HT-29 (cell line): ENCODE data around the gene DNPEP. TPM values are rescaled to one million over a fixed set of nuclear protein-coding genes. Genes with fewer than 3 reads are reported as not detected.
"Not testable (repeated sequence)": the region's sequence is repeated elsewhere in the genome, so short reads cannot be mapped to it uniquely, and the experiment has no call there.

ENCODE experiments used
- DNase-seq: peaks from one replicate; pipeline ENCODE4 v3.0.0-alpha.2; 2015; ENCODE audit warnings: low spot score
- total RNA-seq: library from RNA; depleted of rRNA; stranded (reverse); fragments of >200 nt; shearing (Covaris generic); gene quantifications from 2 replicates; pipeline ENCODE4 v1.2.3, GENCODE V29; 2014

Gene DNPEP
- total RNA-seq, 1 experiment from 2014 or later = 158 TPM

- DNase-seq = no peak
Observed at GRCh38 chr2:219401606-219402005, 13.9 kb upstream of the DNPEP start.

- DNase-seq = no peak
Observed at GRCh38 chr2:219400562-219400961, 12.8 kb upstream of the DNPEP start.

GRCh38 chr2:219399716-219400478 lies 12.2 kb upstream of the DNPEP start:
- DNase-seq = peak; percentile 18

GRCh38 chr2:219398721-219399363 lies 11.1 kb upstream of the DNPEP start:
- peak; percentile 69 for DNase-seq

DNA sequence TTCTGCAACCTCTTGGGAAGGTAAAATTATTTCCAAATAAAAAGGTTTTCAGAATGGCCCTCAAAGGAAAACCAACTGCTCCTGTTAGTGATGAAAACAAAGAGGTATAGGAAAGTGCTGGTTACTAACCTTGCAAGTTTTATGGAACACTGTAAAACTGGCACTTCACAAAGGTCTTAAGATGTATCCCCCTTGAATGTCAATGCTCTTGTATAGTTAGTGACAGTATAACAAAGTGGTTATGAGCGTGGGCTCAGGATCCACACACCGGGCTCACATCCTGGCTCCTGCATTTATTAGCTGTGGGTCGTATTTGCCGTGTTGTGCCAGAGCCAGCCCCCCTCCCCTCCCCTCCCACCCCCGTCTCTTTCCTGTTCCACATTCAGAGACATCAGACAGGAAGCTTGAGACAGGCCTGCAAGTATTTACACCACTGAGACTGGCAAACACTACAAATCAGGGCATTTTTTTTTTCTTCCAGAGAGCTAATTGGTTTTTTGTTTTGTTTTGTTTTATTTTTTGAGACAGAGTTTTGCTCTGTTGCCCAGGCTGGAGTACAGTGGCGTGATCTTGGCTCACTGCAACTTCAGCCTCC lies 9.2 kb upstream of the DNPEP start:
- DNase-seq = no peak

DNA sequence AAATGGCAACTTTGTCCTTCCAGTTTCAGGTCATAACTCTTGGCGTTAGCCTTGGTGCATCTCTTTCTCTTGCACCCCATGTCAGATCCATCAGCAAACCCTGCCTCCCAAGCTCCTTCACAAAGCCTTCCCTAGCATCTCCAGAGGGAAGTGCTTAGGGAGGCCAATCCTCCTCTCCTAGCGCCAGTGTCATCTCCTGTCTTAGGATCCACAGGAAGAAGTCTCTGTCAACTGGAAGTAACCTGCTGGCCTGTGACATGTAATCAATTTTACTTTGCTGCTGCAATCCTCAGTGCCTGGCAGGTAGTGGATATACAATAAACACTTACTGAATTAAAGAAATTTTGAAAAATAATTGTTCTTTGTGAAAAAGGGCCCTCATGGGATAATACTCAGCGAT lies 7.9 kb upstream of the DNPEP start:
- DNase-seq = no peak

GRCh38 chr2:219395056-219395455 lies 7.3 kb upstream of the DNPEP start:
- not testable (repeated sequence) for DNase-seq

DNA sequence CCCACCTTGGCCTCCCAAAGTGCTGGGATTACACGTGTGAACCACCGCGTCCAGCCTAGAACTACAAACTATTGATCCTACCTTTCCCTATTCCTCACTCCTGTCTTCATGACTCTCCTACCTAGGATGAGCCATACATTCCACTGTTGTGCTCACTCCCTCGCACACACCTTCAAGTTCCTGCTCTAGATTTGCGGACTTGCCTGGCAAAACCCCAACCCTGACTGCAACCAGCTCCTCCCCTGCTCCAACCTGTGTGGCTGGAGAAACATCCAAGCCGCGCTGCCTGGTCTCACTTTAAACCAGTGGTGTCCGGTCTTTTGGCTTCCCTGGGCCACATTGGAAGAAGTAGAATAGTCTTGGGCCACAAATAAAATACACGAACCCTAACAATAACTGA lies 5.0 kb upstream of the DNPEP start:
- no peak for DNase-seq

GRCh38 chr2:219388907-219389156 lies 1.1 kb upstream of the DNPEP start:
- DNase-seq = no peak

DNA sequence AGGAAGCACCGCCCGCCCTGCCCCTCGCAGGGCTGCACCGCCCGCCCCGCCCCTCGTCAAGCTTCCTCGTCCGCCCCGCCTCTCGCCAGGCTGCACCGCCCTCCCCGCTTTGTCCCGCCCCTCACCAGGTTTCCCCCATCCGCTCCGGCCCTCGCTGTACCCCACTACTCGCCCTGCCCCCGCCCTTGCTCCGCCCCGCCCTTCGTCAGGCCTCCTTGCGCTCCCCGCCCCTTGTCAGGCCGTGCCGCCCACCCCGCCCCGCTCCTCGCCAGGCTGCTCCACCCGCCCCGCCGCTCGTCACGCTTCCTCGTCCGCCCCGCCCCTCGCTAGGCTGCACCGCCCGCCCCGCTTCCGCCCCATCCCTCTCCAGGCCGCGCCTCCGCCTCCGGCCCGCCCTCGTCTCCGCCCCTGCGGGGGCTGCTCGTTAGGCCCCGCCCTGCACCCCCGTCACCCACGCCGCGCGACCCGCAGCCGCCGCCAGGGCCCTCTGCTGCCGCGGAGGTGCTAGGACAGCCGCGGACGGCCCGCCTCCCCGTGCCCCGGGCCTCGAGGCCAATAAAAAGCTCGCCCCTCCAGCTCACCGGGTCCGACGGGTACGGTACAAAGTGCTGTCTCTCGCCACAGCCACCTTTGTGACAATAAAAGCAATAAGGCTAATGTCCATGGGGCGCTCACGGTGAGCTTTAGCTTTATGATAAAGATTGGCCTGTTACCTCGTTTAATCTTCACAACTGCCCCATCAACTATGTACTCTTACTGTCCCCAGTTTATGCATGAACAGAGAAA lies 602 bp upstream of the DNPEP start:
- peak; percentile 93 for DNase-seq

DNA sequence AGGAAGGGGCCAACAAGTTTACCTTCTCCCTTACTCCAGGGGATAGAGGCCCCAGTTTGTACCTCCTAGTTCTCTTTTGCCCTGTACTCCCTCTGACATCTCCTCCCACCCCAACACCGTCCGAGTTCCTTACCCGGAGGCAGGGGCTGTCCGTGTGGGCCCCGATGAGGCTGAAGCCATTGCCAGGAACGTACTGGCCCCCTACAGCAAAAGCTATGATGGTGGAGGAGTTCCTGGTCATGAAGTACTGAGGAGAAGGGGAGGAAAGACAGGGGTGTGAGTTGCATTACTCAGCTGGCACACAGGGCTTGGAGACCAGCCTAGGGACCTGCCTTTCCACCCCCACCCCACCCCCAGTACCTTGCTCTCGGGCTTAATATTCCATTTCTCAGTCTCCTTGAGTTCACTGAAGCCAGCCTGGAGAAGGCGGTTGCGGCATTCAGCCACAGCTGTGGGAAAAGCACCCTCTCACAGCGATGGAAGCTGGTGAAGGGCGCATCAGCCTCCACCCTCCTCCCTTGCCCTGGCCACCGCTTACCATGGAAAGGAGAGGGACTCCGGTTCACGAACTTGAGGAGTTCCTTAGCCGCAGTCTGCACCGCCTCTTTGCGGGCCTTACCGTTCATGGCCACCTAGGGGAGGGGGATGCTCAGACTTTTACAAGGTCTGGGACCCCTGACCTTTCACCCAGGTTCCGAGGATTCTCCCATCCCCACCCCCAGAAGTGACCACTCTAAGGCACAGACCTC lies 1.0 kb downstream of the DNPEP start:
- DNase-seq = no peak

- no peak for DNase-seq
Observed at GRCh38 chr2:219385958-219386520, 1.7 kb downstream of the DNPEP start.

DNA sequence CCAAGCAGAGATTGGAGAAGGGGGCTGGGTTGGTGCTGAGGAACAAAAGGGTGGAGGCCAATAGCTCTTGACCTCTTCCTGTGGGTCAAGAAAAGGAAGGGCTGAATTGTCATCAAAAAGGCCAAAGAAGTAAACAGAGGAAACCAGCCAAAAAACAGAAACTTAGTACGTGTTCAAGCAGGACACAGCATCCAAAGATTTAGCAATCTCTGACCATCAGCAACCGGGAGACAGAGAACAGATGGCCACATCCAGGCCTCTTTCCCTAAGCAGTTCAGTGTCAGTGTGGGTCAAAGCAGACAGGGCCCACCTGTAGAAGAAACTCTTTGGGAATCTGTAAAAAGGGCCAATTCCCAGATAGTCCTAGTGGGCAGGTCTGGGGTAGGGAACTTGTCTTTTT lies 2.9 kb downstream of the DNPEP start:
- no peak for DNase-seq

- no peak for DNase-seq
Observed at GRCh38 chr2:219384083-219384713, 3.5 kb downstream of the DNPEP start.

DNA sequence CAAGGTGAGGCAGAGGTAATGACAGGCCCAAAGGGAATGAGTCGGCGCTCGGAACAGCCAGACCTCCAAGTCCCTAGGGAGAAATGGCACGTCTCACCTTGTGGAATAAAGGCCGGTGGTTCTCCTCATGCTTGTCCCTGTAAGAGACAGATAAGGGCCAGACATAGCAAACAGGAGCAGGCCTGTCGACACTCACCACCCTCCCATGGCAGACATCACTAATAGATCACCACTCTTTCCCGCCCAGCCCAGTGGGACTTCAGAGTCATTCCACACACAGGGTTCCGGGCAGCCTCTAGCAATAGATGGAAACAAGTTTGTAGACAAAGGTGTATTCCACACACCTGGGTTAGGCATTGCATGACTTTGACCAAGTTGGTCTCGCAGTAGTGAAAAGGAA lies 6.3 kb downstream of the DNPEP start:
- no peak for DNase-seq

DNA sequence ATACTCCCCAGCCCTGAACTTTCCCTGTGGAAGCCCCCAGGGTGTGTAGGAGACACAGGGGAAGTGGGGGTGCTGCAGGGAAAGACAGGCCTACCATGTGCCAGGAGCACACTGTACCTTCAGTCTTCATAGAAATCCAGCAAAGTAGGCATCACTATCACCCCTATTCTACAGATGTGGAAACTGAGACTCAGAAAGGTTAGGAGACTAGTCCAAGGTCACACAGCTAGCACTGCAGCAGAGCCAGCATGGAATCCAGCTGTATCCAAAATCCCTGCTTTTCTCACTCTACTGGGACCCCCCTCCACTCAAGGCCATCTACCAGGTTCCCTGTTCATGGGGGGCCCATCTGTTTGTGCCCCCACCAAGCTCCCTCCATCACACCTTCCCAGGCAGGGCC lies 6.8 kb downstream of the DNPEP start:
- no peak for DNase-seq

- no peak for DNase-seq
Observed at GRCh38 chr2:219378163-219378851, 9.4 kb downstream of the DNPEP start.

- DNase-seq = peak; percentile 16
Observed at GRCh38 chr2:219369447-219369861, 18.3 kb downstream of the DNPEP start.

- DNase-seq = no peak
Observed at GRCh38 chr2:219368690-219369191, 19.0 kb downstream of the DNPEP start.
